Smooth muscle cell (in vitro differentiated cells): ENCODE results near the gene MCC. TPM values are rescaled to one million over a fixed set of nuclear protein-coding genes. Genes with fewer than 3 reads are reported as not detected.
A peak's percentile ranks its signal among the peaks of the same experiment; 100 is the strongest.

ENCODE experiments used
- DNase-seq: peaks from one replicate; lab custom pipeline; 2025; ENCODE audit not compliant: unreplicated experiment; lab: John Stamatoyannopoulos, UW
- H2AFZ ChIP-seq: fragments of 200-600 bp; sonication (generic); 2 replicates; pipeline ENCODE4 v1.6.0; 2016; ENCODE audit warnings: antibody characterized with exemption, low read depth, mild to moderate bottlenecking
- H3F3A ChIP-seq: fragments of 200-600 bp; sonication (generic); 2 replicates; pipeline ENCODE4 v1.6.0; 2017; ENCODE audit warnings: antibody characterized with exemption, low read depth
- H3K27ac ChIP-seq: fragments of 200-600 bp; sonication (generic); 2 replicates; pipeline ENCODE4 v1.5.1; 2016; ENCODE audit warnings: low read depth, mild to moderate bottlenecking
- H3K27me3 ChIP-seq: fragments of 200-600 bp; sonication (generic); 2 replicates; pipeline ENCODE4 v1.6.1; 2016; ENCODE audit warnings: low read depth, mild to moderate bottlenecking
- H3K36me3 ChIP-seq: fragments of 200-600 bp; sonication (generic); 2 replicates; pipeline ENCODE4 v1.5.1; 2016; ENCODE audit warnings: low read depth
- H3K4me1 ChIP-seq: fragments of 200-600 bp; sonication (generic); 2 replicates; pipeline ENCODE4 v1.5.1; 2016; ENCODE audit warnings: low read depth
- H3K4me2 ChIP-seq: fragments of 200-600 bp; sonication (generic); 2 replicates; pipeline ENCODE4 v1.6.0; 2016; ENCODE audit warnings: mild to moderate bottlenecking
- H3K4me3 ChIP-seq: fragments of 200-600 bp; sonication (generic); 2 replicates; pipeline ENCODE4 v1.5.1; 2016; ENCODE audit warnings: mild to moderate bottlenecking
- H3K79me2 ChIP-seq: fragments of 200-600 bp; sonication (generic); 2 replicates; pipeline ENCODE4 v1.6.0; 2016; ENCODE audit warnings: low read depth, mild to moderate bottlenecking
- H3K9ac ChIP-seq: fragments of 200-600 bp; sonication (generic); 2 replicates; pipeline ENCODE4 v1.6.0; 2016; ENCODE audit warnings: low read depth
- H3K9me3 ChIP-seq: fragments of 200-600 bp; sonication (generic); replicated peaks from 2 replicates; pipeline ENCODE4 v1.5.1; 2016; ENCODE audit warnings: low read depth
- H4K20me1 ChIP-seq: fragments of 200-600 bp; sonication (generic); 2 replicates; pipeline ENCODE4 v1.6.0; 2016; ENCODE audit warnings: low read depth
- CTCF ChIP-seq: fragments of 200-600 bp; sonication (generic); IDR thresholded peaks from 2 replicates; pipeline ENCODE4 v1.5.1; 2017; ENCODE audit warnings: borderline replicate concordance, mild to moderate bottlenecking, antibody characterized with exemption; ENCODE audit not compliant: insufficient read depth, poor library complexity, severe bottlenecking
- WGBS: methylation state at CpG from one replicate; pipeline ENCODE4 v1.1.7; 2016; ENCODE audit warnings: low lambda C conversion rate; 5-methylcytosine and 5-hydroxymethylcytosine counted together
- polyA plus RNA-seq: library from polyadenylated mRNA; unstranded; fragments of >200 nt; fragmentation: Nextera tagmentation; extraction: Ambion mirVana; gene quantifications from 2 replicates; pipeline ENCODE4 v1.2.1, GENCODE V29; 2016
- total RNA-seq: library from RNA; depleted of rRNA; stranded (reverse); fragments of >200 nt; gene quantifications from 2 replicates; pipeline ENCODE4 v1.2.3, GENCODE V29; 2014

MCC gene
- total and polyA plus RNA-seq, 2 experiments from 2014 or later = 5.8 to 19.2 TPM

DNA sequence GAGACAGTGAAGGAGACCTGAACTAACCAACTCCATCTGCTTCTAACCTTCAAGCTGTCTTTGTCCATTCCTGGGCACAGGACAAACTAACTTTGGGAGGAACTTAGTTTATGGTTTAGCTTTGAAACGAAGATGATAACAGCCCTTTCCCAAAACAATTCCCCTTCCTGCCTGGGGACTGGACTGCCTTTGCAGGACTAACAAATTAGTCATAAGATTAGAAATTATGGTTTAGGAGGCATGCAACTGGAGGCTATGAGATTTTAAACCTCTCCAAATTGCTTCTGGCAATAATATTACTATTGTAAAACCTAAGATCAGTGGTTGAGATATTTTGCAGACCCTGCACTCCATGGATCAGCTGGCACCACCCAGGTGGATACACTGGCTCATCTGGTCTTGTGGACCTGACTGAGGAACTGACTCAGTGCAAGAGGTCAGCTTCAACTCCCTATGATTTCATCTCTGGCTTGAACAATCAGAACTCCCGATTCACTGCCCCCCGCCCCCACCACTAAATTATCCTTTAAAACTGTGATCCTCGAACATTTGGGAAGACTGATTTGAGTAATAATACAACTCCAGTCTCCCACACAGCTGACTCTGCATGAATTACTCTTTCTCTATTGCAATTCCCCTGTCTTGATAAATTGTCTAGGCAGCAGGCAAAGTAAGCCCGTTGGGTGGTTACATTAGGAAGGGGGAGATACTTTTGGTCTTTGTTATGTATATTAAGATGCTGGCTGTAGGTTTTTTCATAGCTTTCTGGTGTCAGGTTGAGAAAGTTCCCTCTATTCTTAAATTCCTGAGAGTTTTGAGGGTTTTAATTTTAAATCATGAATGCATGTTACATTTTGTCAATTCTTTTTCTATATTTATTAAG is 266.7 kb downstream of the MCC start:
- H2AFZ ChIP-seq = no peak overlapping the region
- H3F3A ChIP-seq = no peaks in the 10 kb centered on the region
- no peaks in the 10 kb centered on the region for H3K79me2 ChIP-seq
- no peak for TF ChIP-seq CTCF
- 50% methylated on average over 5 of the region's 5 CpGs for WGBS
- peak overlapping the region; percentile 47 for H3K4me2 ChIP-seq
- no peak overlapping the region for H3K27ac ChIP-seq
- no peaks in the 10 kb centered on the region for H3K27me3 ChIP-seq
- H3K4me1 ChIP-seq = peaks cover 3% of the 10 kb centered on the region
- no peak overlapping the region for H3K4me3 ChIP-seq
- H4K20me1 ChIP-seq = peaks cover 39% of the 10 kb centered on the region
- H3K9ac ChIP-seq = no peak overlapping the region
- no peak for DNase-seq
- H3K9me3 ChIP-seq = no peaks in the 10 kb centered on the region
- no peaks in the 10 kb centered on the region for H3K36me3 ChIP-seq

GRCh38 chr5:113219695-113220094 is 268.6 kb downstream of the MCC start:
- peaks cover 34% of the 10 kb centered on the region for H4K20me1 ChIP-seq
- no peak overlapping the region for H3K9ac ChIP-seq
- H3K4me1 ChIP-seq = peaks cover 17% of the 10 kb centered on the region
- no peak overlapping the region for H3K27ac ChIP-seq
- H3K79me2 ChIP-seq = no peaks in the 10 kb centered on the region
- H3K9me3 ChIP-seq = no peaks in the 10 kb centered on the region
- TF ChIP-seq CTCF = no peak
- H2AFZ ChIP-seq = no peak overlapping the region
- WGBS = 91% methylated on average over 2 of the region's 3 CpGs
- no peak for DNase-seq
- no peak overlapping the region for H3K4me3 ChIP-seq
- H3K4me2 ChIP-seq = no peak overlapping the region
- no peaks in the 10 kb centered on the region for H3K27me3 ChIP-seq
- H3F3A ChIP-seq = no peaks in the 10 kb centered on the region
- no peaks in the 10 kb centered on the region for H3K36me3 ChIP-seq

DNA sequence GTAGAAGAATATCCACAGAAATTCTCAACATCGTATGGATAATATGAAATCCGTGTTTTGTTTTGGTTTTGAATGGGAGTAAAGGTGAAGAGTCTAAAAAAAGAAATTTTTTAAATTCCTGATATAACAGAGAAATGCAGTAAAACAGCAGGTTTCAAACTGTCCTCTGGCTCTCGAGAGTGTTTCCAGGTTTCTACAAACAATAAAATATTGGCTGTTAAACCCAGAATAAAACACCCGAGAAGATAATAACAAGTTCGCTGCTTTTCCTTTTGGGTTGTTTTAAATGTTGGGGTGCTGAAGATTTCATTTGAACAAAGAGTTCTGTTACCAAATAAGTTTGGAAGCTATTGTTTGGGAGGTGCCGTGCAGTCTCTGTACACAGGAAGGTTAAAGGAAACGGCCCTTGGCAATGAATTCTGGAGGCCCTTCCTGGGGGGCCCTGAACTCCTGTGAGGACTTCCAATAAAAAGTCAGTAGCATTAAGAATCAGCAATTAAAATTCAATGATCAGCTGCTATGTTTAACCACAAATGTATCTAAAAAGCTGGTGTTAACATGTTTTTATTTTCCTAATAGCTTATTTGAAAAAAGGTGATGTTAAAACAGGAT is 269.2 kb downstream of the MCC start:
- no peak for TF ChIP-seq CTCF
- Histone ChIP-seq H3K79me2 (no peaks in the 10 kb centered on the region), H3K27ac (no peak overlapping the region), H3K4me3 (no peak overlapping the region), H3K36me3 (no peaks in the 10 kb centered on the region), H3K4me2 (no peak overlapping the region), H3K9me3 (no peaks in the 10 kb centered on the region), H3F3A (no peaks in the 10 kb centered on the region), H2AFZ (no peak overlapping the region), H4K20me1 (peaks cover 32% of the 10 kb centered on the region), H3K27me3 (no peaks in the 10 kb centered on the region), H3K4me1 (peaks cover 17% of the 10 kb centered on the region), H3K9ac (no peak overlapping the region)
- no peak for DNase-seq
- WGBS = 71% methylated on average over 7 of the region's 7 CpGs

- H3K9me3 ChIP-seq = no peaks in the 10 kb centered on the region
- H3K27me3 ChIP-seq = no peaks in the 10 kb centered on the region
- 64% methylated on average over 8 of the region's 8 CpGs for WGBS
- H4K20me1 ChIP-seq = peaks cover 32% of the 10 kb centered on the region
- H2AFZ ChIP-seq = no peak overlapping the region
- H3K4me2 ChIP-seq = no peak overlapping the region
- no peak overlapping the region for H3K27ac ChIP-seq
- no peak for DNase-seq
- H3F3A ChIP-seq = no peaks in the 10 kb centered on the region
- no peaks in the 10 kb centered on the region for H3K36me3 ChIP-seq
- H3K79me2 ChIP-seq = no peaks in the 10 kb centered on the region
- H3K4me1 ChIP-seq = peaks cover 20% of the 10 kb centered on the region
- H3K4me3 ChIP-seq = no peak overlapping the region
- no peak overlapping the region for H3K9ac ChIP-seq
- no peak for TF ChIP-seq CTCF
These were observed 270.1 kb downstream of the MCC start for GRCh38 chr5:113218200-113218599.
